IMR-90 (cell line): ENCODE results near the gene DCDC2. TPM values are rescaled to one million over a fixed set of nuclear protein-coding genes. Genes with fewer than 3 reads are reported as not detected.

Experiments used
- ATAC-seq: fragments of 200-7000 bp; cut with Tn5 transposase; 2 replicates; pipeline ENCODE4 v1.9.1; 2020; ENCODE audit warnings: low read depth, mild to moderate bottlenecking, moderate library complexity
- BruUV-seq: library from RNA; stranded (reverse); fragments of 400-500 nt; replicated peaks from 2 replicates; lab custom pipeline; 2021; lab: Mats Ljungman, UMichigan
- CTCF ChIA-PET: fragments of 300-600 bp; formaldehyde crosslinking; extraction: SDS; loops from one replicate; lab custom pipeline; 2021; ENCODE audit warnings: antibody characterized with exemption; lab: Yijun Ruan, JAX
- POLR2A ChIA-PET: fragments of 300-600 bp; sonication (Branson Sonifier 250); formaldehyde crosslinking; loops from one replicate; lab custom pipeline; 2022; ENCODE audit warnings: antibody characterized with exemption; ENCODE audit not compliant: unreplicated experiment; lab: Charles Lee
- DNase-seq: peaks from one replicate; pipeline ENCODE4 v3.0.0; 2013
- H2AFZ ChIP-seq: replicated peaks from 2 replicates; pipeline ENCODE3; 2013; ENCODE audit warnings: low read length, mild to moderate bottlenecking; ENCODE audit not compliant: poor library complexity
- H2AK5ac ChIP-seq: 2 replicates; pipeline ENCODE4 v1.6.1; 2013; ENCODE audit warnings: low read depth, low read length, inconsistent platforms
- H2AK9ac ChIP-seq: replicated peaks from 2 replicates; pipeline ENCODE3; 2013; ENCODE audit warnings: mild to moderate bottlenecking, low read depth, low read length, moderate library complexity; ENCODE audit not compliant: poor library complexity
- H2BK120ac ChIP-seq: 2 replicates; pipeline ENCODE4 v1.6.1; 2013; ENCODE audit warnings: low read depth, low read length, inconsistent platforms
- H2BK15ac ChIP-seq: 3 replicates; pipeline ENCODE4 v1.6.1; 2013; ENCODE audit warnings: low read depth, low read length, inconsistent platforms
- H2BK20ac ChIP-seq: 2 replicates; pipeline ENCODE4 v1.6.1; 2013; ENCODE audit warnings: low read depth, mild to moderate bottlenecking, inconsistent platforms, low read length, moderate library complexity
- H2BK5ac ChIP-seq: 2 replicates; pipeline ENCODE4 v1.6.1; 2013; ENCODE audit warnings: mild to moderate bottlenecking, low read depth, low read length, inconsistent platforms; ENCODE audit not compliant: poor library complexity, severe bottlenecking
- H3K14ac ChIP-seq: replicated peaks from 2 replicates; pipeline ENCODE4 v1.6.1; 2013; ENCODE audit warnings: low read depth, low read length, inconsistent platforms
- H3K18ac ChIP-seq: 2 replicates; pipeline ENCODE4 v1.6.1; 2013; ENCODE audit warnings: low read depth, low read length, control low read depth
- H3K23ac ChIP-seq: 2 replicates; pipeline ENCODE4 v1.6.1; 2013; ENCODE audit warnings: low read depth, low read length, inconsistent platforms
- H3K27ac ChIP-seq: 2 replicates; pipeline ENCODE4 v1.5.1; 2013; ENCODE audit warnings: mild to moderate bottlenecking, control low read depth, low read length; ENCODE audit not compliant: insufficient read depth
- H3K27me3 ChIP-seq: 2 replicates; pipeline ENCODE4 v1.6.1; 2013; ENCODE audit warnings: low read length; ENCODE audit not compliant: control insufficient read depth, insufficient read depth
- H3K36me3 ChIP-seq: 2 replicates; pipeline ENCODE4 v1.6.1; 2013; ENCODE audit warnings: low read length, mixed read lengths; ENCODE audit not compliant: control insufficient read depth, insufficient read depth
- H3K4ac ChIP-seq: 2 replicates; pipeline ENCODE4 v1.6.1; 2013; ENCODE audit warnings: low read depth, low read length, inconsistent platforms
- H3K4me1 ChIP-seq: 2 replicates; pipeline ENCODE4 v1.6.1; 2013; ENCODE audit warnings: low read length, mixed read lengths; ENCODE audit not compliant: control insufficient read depth, insufficient read depth
- H3K4me2 ChIP-seq: 2 replicates; pipeline ENCODE4 v1.6.1; 2013; ENCODE audit warnings: low read depth, mild to moderate bottlenecking, control low read depth, low read length, moderate library complexity
- H3K4me3 ChIP-seq: 2 replicates; pipeline ENCODE4 v1.5.1; 2013; ENCODE audit warnings: low read depth, mild to moderate bottlenecking, control low read depth, low read length, moderate library complexity; ENCODE audit not compliant: insufficient read depth
- H3K56ac ChIP-seq: 2 replicates; pipeline ENCODE4 v1.6.1; 2013; ENCODE audit warnings: low read length, inconsistent platforms; ENCODE audit not compliant: insufficient read depth; ENCODE audit errors: extremely low read depth
- H3K79me1 ChIP-seq, 2 experiments: 2 replicates each; pipeline ENCODE4 v1.6.1; 2013; ENCODE audit warnings: low read length in 2 of 2, inconsistent platforms in 1 of 2, low read depth in 1 of 2
- H3K9ac ChIP-seq: 2 replicates; pipeline ENCODE4 v1.6.1; 2013; ENCODE audit warnings: low read depth, low read length, control low read depth
- H3K9me1 ChIP-seq: 2 replicates; pipeline ENCODE4 v1.6.1; 2013; ENCODE audit warnings: low read length, inconsistent platforms; ENCODE audit not compliant: insufficient read depth
- H3K9me3 ChIP-seq: 2 replicates; pipeline ENCODE4 v1.6.1; 2013; ENCODE audit warnings: low read length; ENCODE audit not compliant: control insufficient read depth, insufficient read depth
- H4K20me1 ChIP-seq: 2 replicates; pipeline ENCODE4 v1.6.1; 2013; ENCODE audit warnings: low read length, inconsistent platforms; ENCODE audit not compliant: insufficient read depth
- H4K5ac ChIP-seq: 2 replicates; pipeline ENCODE4 v1.6.1; 2013; ENCODE audit warnings: mild to moderate bottlenecking, low read depth, low read length, control low read depth
- H4K8ac ChIP-seq, 2 experiments: 2 replicates each; pipeline ENCODE4 v1.6.1; 2013; ENCODE audit warnings: low read depth in 2 of 2, low read length in 2 of 2, control low read depth in 1 of 2, inconsistent platforms in 1 of 2
- H4K91ac ChIP-seq: 2 replicates; pipeline ENCODE4 v1.6.1; 2013; ENCODE audit warnings: low read depth, low read length, inconsistent platforms; ENCODE audit not compliant: insufficient read depth
- CEBPB ChIP-seq: IDR thresholded peaks from 2 replicates; pipeline ENCODE4 v1.6.1; 2012; ENCODE audit warnings: low read depth, low read length, improper control_type of control experiment
- whole genome bisulfite sequencing, 2 experiments: methylation state at CpG; one replicate each; pipeline versions ENCODE4 v1.1.5 to v1.1.7; 2013; ENCODE audit warnings: missing lambda C conversion rate in 2 of 2; ENCODE audit not compliant: insufficient read length in 1 of 2; ENCODE audit errors: extremely low coverage in 2 of 2; 5-methylcytosine and 5-hydroxymethylcytosine counted together
- dilution Hi-C: fragments of 300-500 bp; cut with HindIII; formaldehyde crosslinking; loops from one replicate; pipeline ENCODE4 v1.14.3; 2018; ENCODE audit warnings: low sequenced_read_pairs; ENCODE audit not compliant: unreplicated experiment
- in situ Hi-C: fragments of 300-500 bp; cut with MboI; formaldehyde crosslinking; loops from 3 replicates; pipeline ENCODE4 v1.14.3; 2019; ENCODE audit warnings: low sequenced_read_pairs, inconsistent platforms, mixed read lengths
- intact Hi-C: fragments of 100-400 bp; cut with micrococcal nuclease; formaldehyde crosslinking; loops from 2 replicates; pipeline ENCODE4 v1.10.0; 2022
- polyA plus RNA-seq, 3 experiments: library from polyadenylated mRNA; depleted of rRNA; stranded (reverse); fragments of >200 nt; gene quantifications; 2 replicates each; pipeline ENCODE4 v1.2.3, GENCODE V29; 2012; ENCODE audit warnings: low replicate concordance in 1 of 3
- total RNA-seq: library from RNA; depleted of rRNA; stranded (reverse); fragments of >200 nt; gene quantifications from 2 replicates; pipeline ENCODE4 v1.2.3, GENCODE V29; 2012
- TF ChIP-seq, protein P1 (sequence below): fragments of 150-350 bp; IDR thresholded peaks from 2 replicates; pipeline ENCODE4 v1.6.1; 2017; ENCODE audit warnings: mild to moderate bottlenecking, antibody characterized with exemption, low read length, low read depth

DCDC2 gene
- total and polyA plus RNA-seq, 2 of the 4 experiments (the other 2 are of a cell fraction) = not detected

DNA sequence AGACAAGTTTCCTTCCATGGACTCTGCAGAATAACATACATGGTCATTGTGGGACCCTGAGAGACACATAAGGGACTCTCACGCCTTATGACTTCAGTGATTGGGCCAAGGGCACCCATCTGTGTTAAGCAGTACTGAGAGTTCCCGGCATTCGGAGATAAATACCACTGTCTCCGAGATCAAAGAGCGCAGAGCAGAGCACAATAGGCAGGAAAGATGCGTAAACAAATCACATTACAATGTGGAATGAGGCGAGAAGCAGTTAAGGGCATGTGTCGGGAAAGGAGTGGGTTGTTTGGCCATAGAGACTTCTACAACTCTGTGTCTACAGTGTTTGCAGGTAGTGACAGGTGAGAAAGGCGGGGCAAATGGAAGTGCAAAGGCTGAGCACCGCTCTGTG, 174.3 kb downstream of the DCDC2 start:
- dilution Hi-C loops = no loop called here
- H4K5ac ChIP-seq = no peak overlapping the region
- WGBS, 2 experiments = 76% methylated on average over 3 of the region's 10 CpGs; no CpG with 5 or more reads in 1 of the 2 experiments
- H2AK5ac ChIP-seq = no peak overlapping the region
- TF ChIP-seq CEBPB = no peak
- TF ChIP-seq, protein P1, sequence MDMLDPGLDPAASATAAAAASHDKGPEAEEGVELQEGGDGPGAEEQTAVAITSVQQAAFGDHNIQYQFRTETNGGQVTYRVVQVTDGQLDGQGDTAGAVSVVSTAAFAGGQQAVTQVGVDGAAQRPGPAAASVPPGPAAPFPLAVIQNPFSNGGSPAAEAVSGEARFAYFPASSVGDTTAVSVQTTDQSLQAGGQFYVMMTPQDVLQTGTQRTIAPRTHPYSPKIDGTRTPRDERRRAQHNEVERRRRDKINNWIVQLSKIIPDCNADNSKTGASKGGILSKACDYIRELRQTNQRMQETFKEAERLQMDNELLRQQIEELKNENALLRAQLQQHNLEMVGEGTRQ = no peak
- DNase-seq (no peak), ATAC-seq (no peak)
- no peak overlapping the region for H3K18ac ChIP-seq
- no peak overlapping the region for H2AFZ ChIP-seq
- H3K27me3 ChIP-seq = no peaks in the 10 kb centered on the region
- no peak overlapping the region for H3K4me3 ChIP-seq
- in situ Hi-C loops = no loop called here
- no peak overlapping the region for H2BK20ac ChIP-seq
- no peak overlapping the region for H3K27ac ChIP-seq
- no peaks in the 10 kb centered on the region for H3K9me1 ChIP-seq
- no peak overlapping the region for H3K4me2 ChIP-seq
- no peak overlapping the region for H3K9ac ChIP-seq
- no peak overlapping the region for H4K8ac ChIP-seq
- H3K23ac ChIP-seq = no peak overlapping the region
- H3K14ac ChIP-seq = no peak overlapping the region
- no peaks in the 10 kb centered on the region for H3K79me1 ChIP-seq
- H4K20me1 ChIP-seq = no peaks in the 10 kb centered on the region
- peaks cover 8% of the 10 kb centered on the region for H3K9me3 ChIP-seq
- H2BK120ac ChIP-seq = no peak overlapping the region
- ChIA-PET POLR2A (no interaction called here), CTCF (no interaction called here)
- H2BK15ac ChIP-seq = no peak overlapping the region
- no peaks in the 10 kb centered on the region for H3K4me1 ChIP-seq
- no peak overlapping the region for H3K56ac ChIP-seq
- no peak overlapping the region for H2BK5ac ChIP-seq
- H3K36me3 ChIP-seq = no peaks in the 10 kb centered on the region
- no TSS peak for BruUV-seq
- no peak overlapping the region for H3K4ac ChIP-seq
- H4K91ac ChIP-seq = no peak overlapping the region
- intact Hi-C loops = no loop called here
- H2AK9ac ChIP-seq = no peak overlapping the region
